ENCODE measurements around the gene SPON1.

The SPON1 gene

GRCh38 chr11:13962562-13963168 lies at the start of gene SPON1:
Gene SPON1 (plus strand): TSS chr11:13962723. CDS start chr11:13962905, 182 bp downstream.
- TF ChIP-seq CTCF (conservative IDR thresholded peaks at IDR 0.05; ENCODE audit: low read depth, low read length), result no peak
- peak; percentile 4 for DNase-seq (ENCODE audit: low read depth)
- H3K4me3 ChIP-seq (ENCODE audit: low read depth, low read length), result no peak within 1 kb of the TSS

- no peak for TF ChIP-seq CTCF (conservative IDR thresholded peaks at IDR 0.05; ENCODE audit: low read depth, low read length)
- DNase-seq (ENCODE audit: low read depth), result no peak
- no peak overlapping the region for H3K4me3 ChIP-seq (ENCODE audit: low read depth, low read length)
Observed at GRCh38 chr11:13917264-13917663, 45.3 kb upstream of the SPON1 start.

- TF ChIP-seq CTCF (conservative IDR thresholded peaks at IDR 0.05; ENCODE audit: low read depth, low read length), result no peak
- no peak for DNase-seq (ENCODE audit: low read depth)
- H3K4me3 ChIP-seq (ENCODE audit: low read depth, low read length), result no peak overlapping the region
Observed at GRCh38 chr11:13917904-13918303, 44.6 kb upstream of the SPON1 start.

- no peak overlapping the region for H3K4me3 ChIP-seq (ENCODE audit: low read depth, low read length)
- no peak for TF ChIP-seq CTCF (conservative IDR thresholded peaks at IDR 0.05; ENCODE audit: low read depth, low read length)
Observed at GRCh38 chr11:13920756-13921155, 41.8 kb upstream of the SPON1 start.

GRCh38 chr11:13921545-13921944 lies 41.0 kb upstream of the SPON1 start:
- H3K4me3 ChIP-seq (ENCODE audit: low read depth, low read length), result no peak overlapping the region
- DNase-seq (ENCODE audit: low read depth), result no peak
- no peak for TF ChIP-seq CTCF (conservative IDR thresholded peaks at IDR 0.05; ENCODE audit: low read depth, low read length)

More at GRCh38 chr11:13920756-13921155, 41.8 kb upstream of the SPON1 start:
- no peak for DNase-seq (ENCODE audit: low read depth)

GRCh38 chr11:13923182-13923581 lies 39.3 kb upstream of the SPON1 start:
- no peak for DNase-seq (ENCODE audit: low read depth)
- no peak overlapping the region for H3K4me3 ChIP-seq (ENCODE audit: low read depth, low read length)
- no peak for TF ChIP-seq CTCF (conservative IDR thresholded peaks at IDR 0.05; ENCODE audit: low read depth, low read length)

Measured in choroid plexus epithelial cell (primary cell).